Common myeloid progenitor, CD34-positive (primary cell): Measurements from ENCODE around the gene PDE11A.

Experiments
- CTCF ChIA-PET: fragments of 350-600 bp; sonication (Branson Sonifier 250); formaldehyde crosslinking; loops from one replicate; lab custom pipeline; 2021; ENCODE audit warnings: antibody characterized with exemption; lab: Charles Lee
- POLR2A ChIA-PET: fragments of 350-600 bp; sonication (Branson Sonifier 250); formaldehyde crosslinking; loops from one replicate; lab custom pipeline; 2021; ENCODE audit warnings: antibody characterized with exemption; lab: Charles Lee
- DNase-seq, 3 donors: peaks; one replicate each; pipeline versions ENCODE4 v3.0.0 to v3.0.0-alpha.2; 2013
- H3K27ac ChIP-seq, 2 experiments: 1 replicate in 1 of 2; 2 replicates in 1 of 2; pipeline ENCODE4 v1.7.0; 2013; ENCODE audit warnings: inconsistent platforms in 2 of 2, low read length in 2 of 2, mild to moderate bottlenecking in 2 of 2, low read depth in 1 of 2, moderate library complexity in 1 of 2; ENCODE audit not compliant: severe bottlenecking in 2 of 2, insufficient read depth in 1 of 2, poor library complexity in 1 of 2
- H3K27me3 ChIP-seq, 5 experiments: replicated peaks in 2 of 5; 1 replicate in 3 of 5; 2 replicates in 2 of 5; pipeline versions ENCODE4 v1.6.1 to v1.7.0; 2013; ENCODE audit warnings: low read length in 4 of 5, mild to moderate bottlenecking in 2 of 5, moderate library complexity in 2 of 5, inconsistent platforms in 1 of 5; ENCODE audit not compliant: insufficient read depth in 5 of 5, control insufficient read depth in 4 of 5
- H3K36me3 ChIP-seq, 4 experiments: 1 replicate in 2 of 4; 2 replicates in 2 of 4; pipeline versions ENCODE4 v1.6.1 to v1.7.0; 2013; ENCODE audit warnings: low read length in 3 of 4, control low read depth in 1 of 4, mild to moderate bottlenecking in 1 of 4; ENCODE audit not compliant: control insufficient read depth in 4 of 4, insufficient read depth in 4 of 4
- H3K4me1 ChIP-seq, 4 experiments: 1 replicate in 3 of 4; 2 replicates in 1 of 4; pipeline versions ENCODE4 v1.6.1 to v1.7.1; 2013; ENCODE audit warnings: low read length in 3 of 4, mild to moderate bottlenecking in 3 of 4, control low read depth in 1 of 4, inconsistent platforms in 1 of 4, moderate library complexity in 1 of 4; ENCODE audit not compliant: control insufficient read depth in 4 of 4, insufficient read depth in 4 of 4; ENCODE audit errors: control extremely low read depth in 1 of 4
- H3K4me3 ChIP-seq, 7 experiments: 1 replicate in 4 of 7; 2 replicates in 3 of 7; pipeline versions ENCODE4 v1.5.1 to v1.7.0; 2013; ENCODE audit warnings: mild to moderate bottlenecking in 7 of 7, low read length in 6 of 7, moderate library complexity in 6 of 7, inconsistent platforms in 2 of 7, low read depth in 2 of 7, control low read depth in 1 of 7; ENCODE audit not compliant: insufficient read depth in 4 of 7, control insufficient read depth in 1 of 7; ENCODE audit errors: extremely low read depth in 1 of 7
- H3K9me3 ChIP-seq, 5 experiments: 1 replicate in 4 of 5; 2 replicates in 1 of 5; pipeline versions ENCODE4 v1.6.1 to v1.7.1; 2013; ENCODE audit warnings: low read length in 4 of 5, mild to moderate bottlenecking in 2 of 5, inconsistent platforms in 1 of 5, low read depth in 1 of 5, moderate library complexity in 1 of 5; ENCODE audit not compliant: control insufficient read depth in 4 of 5, insufficient read depth in 2 of 5; ENCODE audit errors: control extremely low read depth in 1 of 5
- WGBS: methylation state at CpG from one replicate; pipeline ENCODE4 v1.1.5; 2013; ENCODE audit not compliant: insufficient coverage; 5-methylcytosine and 5-hydroxymethylcytosine counted together

PDE11A gene

DNA sequence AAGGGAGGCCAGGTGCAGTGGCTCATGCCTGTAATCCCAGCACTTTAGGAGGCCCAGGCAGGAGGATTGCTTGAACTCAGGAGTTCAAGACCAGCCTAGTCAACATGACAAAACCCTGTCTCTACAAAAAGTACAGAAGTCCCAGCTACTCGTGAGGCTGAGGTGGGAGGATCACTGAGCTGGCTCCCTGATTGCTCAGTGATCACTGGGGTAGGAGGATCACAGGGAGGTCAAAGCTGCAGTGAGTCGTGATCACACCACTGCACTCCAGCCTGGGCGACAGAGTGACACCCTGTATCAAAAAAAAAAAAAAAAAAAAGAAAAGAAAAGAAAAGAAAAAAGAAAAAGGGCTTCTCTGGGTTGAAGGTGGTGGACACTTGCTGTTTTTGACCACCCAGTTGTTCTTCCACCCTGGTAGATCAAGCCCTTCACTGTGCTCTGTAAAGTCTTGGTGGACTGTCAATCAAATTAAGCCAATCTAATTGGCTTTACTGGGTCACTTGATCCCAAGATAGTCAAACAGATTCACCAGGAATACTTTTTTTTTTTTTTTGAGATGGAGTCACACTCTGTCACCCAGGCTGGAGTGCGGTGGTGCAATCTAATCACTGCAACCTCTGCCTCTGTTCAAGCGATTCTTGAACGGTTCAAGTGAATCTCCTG is 488.4 kb downstream of the PDE11A start:
- POLR2A ChIA-PET, result no interaction called here
- Histone ChIP-seq H3K4me1 (peaks cover 0 to 11% (median 4%) of the 10 kb centered on the region in 4 experiments), H3K9me3 (no peaks in the 10 kb centered on the region), H3K4me3 (no peak overlapping the region), H3K36me3 (no peaks in the 10 kb centered on the region), H3K27me3 (no peaks in the 10 kb centered on the region), H3K27ac (no peak overlapping the region)
- WGBS, result 92% methylated on average over 2 of the region's 6 CpGs
- CTCF ChIA-PET, result interaction anchor here (1.0 kb wide), 1 partner anchor 145 kb away, joined by 3 read pairs; no protein-coding TSS in a partner anchor
- DNase-seq, result no peak

DNA sequence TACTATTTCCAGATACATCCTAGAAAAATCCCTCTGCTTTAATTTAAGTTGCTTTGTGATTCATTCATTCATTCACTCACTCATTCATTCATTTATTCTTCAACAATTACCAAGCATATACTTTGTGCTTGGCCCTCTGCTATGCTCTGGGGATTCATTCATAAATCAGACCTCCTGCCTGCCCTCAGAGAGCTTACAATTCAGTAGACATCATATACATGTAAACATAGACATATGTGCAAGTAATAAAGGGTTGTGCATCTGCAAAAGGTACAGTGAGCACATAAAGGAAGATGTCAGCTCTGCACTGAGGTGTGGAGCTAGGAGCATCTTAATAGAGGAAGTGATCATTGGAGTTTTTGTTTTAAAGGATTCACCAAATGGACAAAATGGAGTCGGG is 490.6 kb downstream of the PDE11A start:
- Histone ChIP-seq H3K9me3 (no peaks in the 10 kb centered on the region), H3K27me3 (no peaks in the 10 kb centered on the region), H3K4me1 (peaks cover 0 to 11% (median 4%) of the 10 kb centered on the region in 4 experiments), H3K36me3 (no peaks in the 10 kb centered on the region), H3K4me3 (no peak overlapping the region), H3K27ac (no peak overlapping the region)
- DNase-seq, result no peak
- WGBS, result 93% methylated on average over 1 of the region's 1 CpG
- POLR2A ChIA-PET, result no interaction called here
- CTCF ChIA-PET, result no interaction called here

DNA sequence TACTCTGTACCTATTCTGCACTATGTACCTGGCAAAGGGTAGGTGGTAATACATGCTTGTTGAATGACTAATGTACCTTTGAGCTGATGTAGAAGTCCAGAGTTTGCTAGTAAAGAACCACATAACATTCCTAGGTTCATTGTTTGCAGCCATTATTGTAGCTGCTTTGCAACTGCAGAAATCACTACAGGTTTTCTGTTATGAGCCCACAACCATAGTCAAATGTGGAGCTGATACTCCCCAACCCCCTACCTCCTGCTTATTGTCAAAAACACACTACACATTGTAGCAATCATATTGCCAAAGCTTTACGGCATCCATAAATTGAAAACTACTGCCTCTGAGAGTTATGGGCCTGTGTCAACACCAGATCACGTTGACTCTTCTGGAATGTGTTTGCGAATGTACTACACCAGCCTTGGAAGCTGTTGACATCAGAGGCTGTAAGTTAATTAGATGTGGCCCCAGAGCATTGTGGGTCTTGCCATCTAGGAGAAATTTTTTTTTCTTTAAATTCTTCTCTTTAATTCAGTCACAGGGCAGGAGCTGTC is 493.0 kb downstream of the PDE11A start:
- CTCF ChIA-PET, result interaction anchor here (0.8 kb wide), 1 partner anchor 19 kb away, joined by 3 read pairs; no protein-coding TSS in a partner anchor
- no peak for DNase-seq
- H3K4me1 ChIP-seq, result no peaks in the 10 kb centered on the region
- no peak overlapping the region for H3K27ac ChIP-seq
- H3K36me3 ChIP-seq, result no peaks in the 10 kb centered on the region
- no peak overlapping the region for H3K4me3 ChIP-seq
- POLR2A ChIA-PET, result no interaction called here
- no peaks in the 10 kb centered on the region for H3K27me3 ChIP-seq
- no peaks in the 10 kb centered on the region for H3K9me3 ChIP-seq
- WGBS, result 94% methylated on average over 3 of the region's 3 CpGs

- Histone ChIP-seq H3K4me3 (no peak overlapping the region), H3K27ac (no peak overlapping the region), H3K27me3 (no peaks in the 10 kb centered on the region), H3K36me3 (no peaks in the 10 kb centered on the region), H3K9me3 (no peaks in the 10 kb centered on the region), H3K4me1 (no peaks in the 10 kb centered on the region)
- POLR2A ChIA-PET, result no interaction called here
- CTCF ChIA-PET, result no interaction called here
- no CpG with 5 or more reads among the region's 3 CpGs for WGBS
- no peak for DNase-seq
Observed at GRCh38 chr2:177578454-177578853, 494.1 kb downstream of the PDE11A start.

DNA sequence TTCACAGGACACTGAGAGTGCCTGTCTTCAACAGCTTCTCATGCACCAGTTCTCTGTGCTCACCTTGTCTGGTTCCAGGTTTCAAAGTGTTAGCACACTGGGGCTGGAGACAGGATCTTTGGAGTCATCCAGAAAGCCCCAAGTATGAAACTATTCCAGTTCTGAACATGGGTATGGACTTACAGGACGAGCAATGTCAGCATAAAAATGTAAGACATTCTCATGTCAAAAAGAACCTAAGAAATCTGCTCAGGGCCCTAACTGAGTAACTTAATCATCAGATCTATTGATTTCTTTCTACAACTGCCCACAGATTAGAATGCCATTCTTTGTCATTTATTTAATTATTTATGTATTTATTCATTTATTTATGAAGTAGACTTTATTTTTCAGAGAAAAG is 495.5 kb downstream of the PDE11A start:
- WGBS, result no CpG with 5 or more reads among the region's 1 CpG
- CTCF ChIA-PET, result interaction anchor here (1.6 kb wide), 1 partner anchor 12 kb away, joined by 4 read pairs; no protein-coding TSS in a partner anchor

GRCh38 chr2:177575358-177575757 is 497.2 kb downstream of the PDE11A start:
- WGBS, result no CpG with 5 or more reads among the region's 2 CpGs
- no peaks in the 10 kb centered on the region for H3K27me3 ChIP-seq
- POLR2A ChIA-PET, result no interaction called here
- H3K4me3 ChIP-seq, result no peak overlapping the region
- no peaks in the 10 kb centered on the region for H3K9me3 ChIP-seq
- H3K36me3 ChIP-seq, result no peaks in the 10 kb centered on the region
- CTCF ChIA-PET, result interaction anchor here (1.1 kb wide), 1 partner anchor 23 kb away, joined by 3 read pairs; no protein-coding TSS in a partner anchor
- no peak overlapping the region for H3K27ac ChIP-seq
- DNase-seq, result no peak
- H3K4me1 ChIP-seq, result no peaks in the 10 kb centered on the region

More for the DNA sequence above, 495.5 kb downstream of the PDE11A start:
- no peaks in the 10 kb centered on the region for H3K27me3 ChIP-seq
- H3K4me3 ChIP-seq, result no peak overlapping the region
- POLR2A ChIA-PET, result no interaction called here
- no peaks in the 10 kb centered on the region for H3K4me1 ChIP-seq
- no peak for DNase-seq
- H3K27ac ChIP-seq, result no peak overlapping the region
- H3K36me3 ChIP-seq, result no peaks in the 10 kb centered on the region
- H3K9me3 ChIP-seq, result no peaks in the 10 kb centered on the region

DNA sequence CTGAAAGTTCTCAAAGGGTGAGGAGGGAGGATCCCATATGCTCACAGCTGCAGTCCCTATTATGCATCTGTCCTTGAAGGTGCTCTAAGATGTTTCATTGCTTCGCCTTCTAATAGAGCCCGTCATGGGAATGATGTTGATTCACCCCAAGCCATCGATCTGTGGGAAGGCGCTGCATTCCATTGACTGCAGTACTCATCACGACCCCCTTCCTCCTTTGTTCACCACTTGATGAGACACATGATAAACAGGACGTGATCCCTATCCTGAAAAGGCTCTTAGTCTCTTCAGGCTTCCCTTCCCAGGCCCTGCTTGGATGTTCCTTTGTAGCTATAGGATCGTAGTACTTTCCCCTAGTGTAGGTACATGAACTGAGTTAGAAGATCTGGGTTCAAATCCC is 498.2 kb downstream of the PDE11A start:
- ChIA-PET POLR2A (no interaction called here), CTCF (interaction anchor here (1.4 kb wide), 1 partner anchor 49 kb away, joined by 3 read pairs; no protein-coding TSS in a partner anchor)
- WGBS, result 98% methylated on average over 7 of the region's 7 CpGs
- Histone ChIP-seq H3K4me1 (no peaks in the 10 kb centered on the region), H3K4me3 (no peak overlapping the region), H3K36me3 (no peaks in the 10 kb centered on the region), H3K9me3 (no peaks in the 10 kb centered on the region), H3K27me3 (no peaks in the 10 kb centered on the region), H3K27ac (no peak overlapping the region)
- DNase-seq, result no peak
